ENCODE data around the gene SETD1A.
"Not testable (repeated sequence)": the region's sequence is repeated elsewhere in the genome, so short reads cannot be mapped to it uniquely, and the experiment has no call there.

The SETD1A gene

DNA sequence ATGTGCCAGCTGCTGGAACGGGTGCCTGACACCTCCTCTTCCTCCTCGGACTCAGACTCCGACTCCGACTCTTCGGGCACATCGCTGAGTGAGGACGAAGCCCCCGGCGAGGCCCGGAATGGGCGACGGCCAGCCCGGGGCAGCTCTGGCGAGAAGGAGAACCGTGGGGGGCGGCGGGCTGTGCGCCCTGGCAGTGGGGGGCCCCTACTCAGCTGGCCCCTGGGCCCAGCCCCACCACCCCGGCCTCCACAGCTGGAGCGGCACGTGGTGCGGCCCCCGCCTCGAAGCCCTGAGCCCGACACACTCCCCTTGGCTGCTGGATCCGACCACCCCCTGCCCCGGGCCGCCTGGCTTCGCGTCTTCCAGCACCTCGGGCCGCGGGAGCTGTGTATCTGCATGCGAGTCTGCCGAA lies 27.4 kb upstream of the SETD1A start:
- DNase-seq: no peak

- no peak for DNase-seq
Measured at GRCh38 chr16:30931068-30931650, 26.4 kb upstream of the SETD1A start.

DNA sequence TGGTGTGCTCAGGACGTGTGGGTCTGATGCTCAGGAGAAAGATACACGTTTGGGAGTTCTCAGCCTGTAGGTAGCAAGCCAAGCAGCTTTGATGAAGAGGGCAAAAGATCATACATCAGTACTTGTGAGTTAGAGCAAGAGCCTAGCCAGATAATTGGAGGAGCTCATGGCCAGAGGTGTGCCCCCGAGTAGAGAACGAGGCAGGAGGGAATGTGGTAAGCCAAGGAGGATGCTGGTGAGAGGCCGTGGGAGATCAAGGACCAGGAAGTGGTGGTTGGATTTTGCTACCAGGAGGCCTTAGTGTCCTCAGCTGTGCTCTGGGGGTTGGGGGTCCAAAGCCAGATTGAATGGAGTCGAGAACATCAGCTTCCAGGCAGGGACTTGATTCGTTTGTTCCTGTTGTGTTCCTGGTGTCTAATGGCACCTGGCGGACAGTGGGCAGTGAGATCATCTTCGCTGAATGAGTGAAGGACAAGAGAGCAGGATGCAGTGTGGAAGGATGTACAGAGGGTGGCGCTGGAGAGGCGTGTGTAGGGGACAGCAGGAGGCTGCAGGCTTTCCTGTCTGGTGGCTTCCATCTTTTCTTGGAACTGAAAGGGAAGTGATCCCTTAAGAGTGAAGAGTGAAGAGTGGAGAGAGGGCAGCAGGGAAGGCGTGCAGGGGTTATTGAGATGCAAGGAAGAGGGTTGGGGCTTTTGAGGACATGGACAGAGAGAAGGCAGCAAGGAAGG lies 22.6 kb upstream of the SETD1A start:
- DNase-seq: no peak

GRCh38 chr16:30937692-30938091 lies 19.9 kb upstream of the SETD1A start:
- no peak for DNase-seq

- DNase-seq: not testable (repeated sequence)
Measured at GRCh38 chr16:30939571-30939970, 18.0 kb upstream of the SETD1A start.

DNA sequence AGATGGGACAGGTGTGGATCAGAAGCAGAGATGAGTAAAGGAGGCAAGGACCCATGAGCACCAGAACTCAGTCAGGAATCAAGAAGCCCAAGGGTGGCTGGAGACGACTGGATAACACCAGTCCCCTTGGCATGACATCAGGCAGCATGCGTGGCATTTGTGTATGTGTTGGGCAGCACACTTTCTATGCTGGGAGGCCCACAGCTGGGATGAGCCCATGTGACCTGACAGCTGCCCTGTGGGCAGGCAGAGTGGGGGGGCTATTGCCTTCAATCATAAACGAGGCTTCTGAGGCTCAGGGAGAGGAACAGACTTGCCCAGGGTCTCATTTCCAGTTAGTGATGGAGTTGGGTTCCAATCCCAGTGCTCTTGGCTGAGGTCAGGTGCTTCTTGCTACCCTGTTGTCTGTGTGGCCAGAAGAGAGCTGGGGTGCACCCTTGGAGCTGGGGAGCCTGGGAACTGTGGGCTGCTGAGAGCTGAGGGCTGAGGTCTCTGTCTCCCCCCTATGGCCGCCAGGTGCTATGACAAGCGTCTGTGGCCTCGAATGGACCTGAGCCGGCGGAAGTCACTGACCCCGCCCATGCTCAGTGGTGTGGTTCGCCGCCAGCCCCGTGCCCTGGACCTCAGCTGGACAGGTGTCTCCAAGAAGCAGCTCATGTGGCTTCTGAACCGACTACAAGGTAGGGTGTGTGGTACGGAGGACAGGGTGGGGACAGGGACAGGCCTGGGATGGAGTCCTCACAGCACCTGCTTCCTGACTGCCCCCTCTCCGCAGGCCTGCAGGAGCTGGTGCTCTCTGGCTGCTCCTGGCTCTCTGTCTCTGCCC lies 15.7 kb upstream of the SETD1A start:
- peak; percentile 25 for DNase-seq

- no peak for DNase-seq
Measured at GRCh38 chr16:30942426-30942806, 15.1 kb upstream of the SETD1A start.

GRCh38 chr16:30944352-30944751 lies 13.2 kb upstream of the SETD1A start:
- no peak for DNase-seq

- DNase-seq: no peak
Measured at GRCh38 chr16:30946671-30947540, 10.6 kb upstream of the SETD1A start.

DNA sequence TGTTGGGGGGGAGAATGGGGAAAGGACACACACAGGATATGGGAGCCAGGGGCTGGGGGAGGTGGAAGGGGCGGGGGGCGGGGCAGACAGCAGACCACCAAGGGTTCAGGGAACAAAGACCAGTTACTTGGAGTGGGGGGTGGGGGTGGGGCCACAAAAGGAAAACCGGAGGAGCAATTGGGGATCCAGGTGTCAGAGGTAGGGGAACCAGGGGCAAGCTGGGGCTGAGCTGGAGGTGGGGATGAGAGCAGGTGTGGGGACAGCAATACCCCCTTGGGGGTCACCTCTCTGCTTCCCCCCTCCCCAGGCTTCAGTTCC lies 10.1 kb upstream of the SETD1A start:
- no peak for DNase-seq

DNA sequence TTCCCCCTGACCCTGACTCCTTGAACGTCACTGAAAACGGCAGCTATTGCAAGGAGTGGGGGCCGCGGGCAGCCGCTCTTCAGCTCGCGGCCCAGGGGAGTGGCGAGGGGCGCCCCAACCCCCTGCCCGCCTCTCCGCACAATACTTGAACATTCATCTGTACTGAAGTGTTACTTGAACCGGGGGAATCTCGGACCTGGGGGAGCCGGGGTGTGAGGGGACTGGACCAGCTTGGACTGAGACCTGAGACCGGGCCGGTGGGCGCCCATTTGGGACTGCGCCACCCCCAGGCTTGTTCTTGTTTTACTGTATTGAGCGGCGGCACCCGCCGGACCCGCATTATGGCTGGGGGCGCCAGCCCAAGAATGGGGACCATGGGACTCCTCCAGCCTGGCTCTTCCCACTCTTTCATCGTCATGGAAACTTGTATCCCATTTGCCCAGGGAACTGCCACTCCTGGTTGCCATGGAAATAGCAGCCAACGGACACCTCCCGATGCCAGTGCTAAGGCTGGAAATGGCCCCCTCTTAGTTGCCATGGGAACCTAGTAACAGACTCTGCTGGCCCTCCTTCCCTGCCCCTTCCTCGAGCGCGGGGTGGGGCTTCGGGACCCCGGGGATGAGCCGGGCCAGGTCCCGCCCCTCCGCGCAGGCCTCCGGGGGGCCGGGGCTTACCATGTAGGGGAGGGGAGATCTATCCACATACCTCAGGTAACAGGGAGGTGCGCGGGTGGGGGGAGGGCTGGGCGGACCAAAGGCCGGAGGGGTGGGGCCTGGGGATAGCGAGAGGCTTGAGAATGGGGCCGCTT lies 9.5 kb upstream of the SETD1A start:
- DNase-seq: peak; percentile 84 to 95

DNA sequence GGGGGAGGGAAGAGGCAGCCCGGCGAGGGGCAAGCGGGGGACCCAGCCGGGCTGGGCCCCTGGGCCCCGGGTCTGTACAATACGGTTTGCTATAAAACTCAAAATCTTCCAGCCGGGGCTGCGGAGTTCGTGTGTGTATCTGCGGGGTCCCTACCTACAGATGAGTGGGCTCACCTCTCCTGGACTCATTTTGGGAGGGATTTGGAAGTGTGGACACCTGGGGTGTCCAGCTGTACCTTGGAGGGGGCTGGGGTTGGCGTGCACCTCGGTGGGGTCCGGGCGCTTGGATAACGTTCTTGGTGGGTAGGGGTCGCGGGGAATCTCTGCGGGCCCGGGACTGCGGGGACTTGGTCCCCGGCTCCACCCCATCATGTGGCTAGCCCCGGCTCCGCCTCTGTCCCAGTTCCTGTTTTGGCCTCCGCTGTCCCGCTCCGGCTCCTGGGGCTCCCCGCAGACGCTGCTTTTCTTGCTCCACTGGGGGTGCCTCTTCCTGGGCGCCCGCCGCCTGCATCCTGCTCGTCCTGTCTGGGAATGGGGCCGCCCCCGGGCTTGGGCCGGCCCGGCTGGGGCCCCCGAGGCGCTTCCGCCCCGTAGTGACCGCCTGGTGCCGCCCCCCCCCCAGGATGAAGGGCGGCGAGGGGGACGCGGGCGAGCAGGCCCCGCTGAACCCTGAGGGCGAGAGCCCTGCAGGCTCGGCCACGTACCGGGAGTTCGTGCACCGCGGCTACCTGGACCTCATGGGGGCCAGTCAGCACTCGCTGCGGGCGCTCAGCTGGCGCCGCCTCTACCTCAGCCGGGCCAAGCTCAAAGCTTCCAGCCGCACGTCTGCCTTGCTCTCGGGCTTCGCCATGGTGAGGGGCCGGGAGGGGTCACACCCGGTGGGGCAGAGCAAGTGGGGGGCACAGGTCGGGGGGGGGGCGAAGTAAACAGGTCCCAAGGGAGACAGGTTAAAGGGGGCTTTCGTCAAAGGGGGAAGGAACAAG lies 8.6 kb upstream of the SETD1A start, which contains the start of gene ORAI3:
Gene ORAI3, plus strand, starts transcription at position 402 of the 983 bp plus-strand sequence. Its CDS starts 222 bp downstream, at position 624.
- peak; percentile 55 to 64 for DNase-seq

GRCh38 chr16:30949650-30950515 lies 7.7 kb upstream of the SETD1A start:
- DNase-seq: peak in 1 of 2 donors; percentile 15

DNA sequence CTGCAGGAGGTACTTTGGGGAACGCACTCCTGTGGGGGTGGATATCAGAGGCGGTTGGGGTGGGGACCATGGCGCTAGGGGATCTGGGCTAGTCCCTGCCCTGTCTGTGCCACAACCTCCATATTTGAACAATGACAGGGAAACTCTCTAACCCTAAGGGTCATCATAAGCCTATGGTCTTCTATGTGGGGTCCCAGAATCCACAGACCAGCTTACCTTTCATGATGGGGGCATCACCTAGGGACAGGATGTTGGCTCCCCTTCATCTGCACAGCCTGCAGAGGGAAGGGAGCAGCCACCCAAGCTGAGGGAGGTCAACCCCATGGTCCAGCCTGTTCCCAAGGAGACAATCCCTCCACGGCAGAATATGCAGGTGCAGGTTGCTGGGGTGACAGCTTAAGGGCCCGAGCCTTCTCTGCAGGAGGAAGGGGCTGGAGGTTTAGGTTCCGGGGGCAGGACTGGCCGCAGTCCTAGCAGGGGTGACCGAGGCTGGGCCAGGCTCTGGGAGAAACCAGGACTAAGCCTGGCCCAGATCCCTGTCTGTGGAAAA lies 7.0 kb upstream of the SETD1A start:
- no peak for DNase-seq

DNA sequence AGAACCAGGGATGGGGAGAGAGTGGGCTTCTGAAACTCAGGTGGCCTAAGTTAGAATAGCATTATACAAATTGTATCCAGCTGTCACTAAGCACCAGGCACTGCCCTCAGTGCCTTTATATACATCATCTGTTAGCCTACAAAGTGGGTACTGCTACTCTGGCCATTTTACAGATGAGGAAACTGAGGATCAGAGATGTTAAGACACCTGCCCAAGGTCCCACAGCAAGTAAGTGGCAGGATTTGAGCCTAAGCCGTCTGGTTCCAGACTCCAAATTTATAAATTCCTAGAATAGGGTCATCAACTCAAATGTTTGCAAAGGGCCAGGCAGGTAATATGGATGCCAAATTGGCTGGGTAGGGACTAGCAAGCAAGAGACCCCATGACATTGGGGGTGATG lies 6.4 kb upstream of the SETD1A start:
- DNase-seq: no peak

DNA sequence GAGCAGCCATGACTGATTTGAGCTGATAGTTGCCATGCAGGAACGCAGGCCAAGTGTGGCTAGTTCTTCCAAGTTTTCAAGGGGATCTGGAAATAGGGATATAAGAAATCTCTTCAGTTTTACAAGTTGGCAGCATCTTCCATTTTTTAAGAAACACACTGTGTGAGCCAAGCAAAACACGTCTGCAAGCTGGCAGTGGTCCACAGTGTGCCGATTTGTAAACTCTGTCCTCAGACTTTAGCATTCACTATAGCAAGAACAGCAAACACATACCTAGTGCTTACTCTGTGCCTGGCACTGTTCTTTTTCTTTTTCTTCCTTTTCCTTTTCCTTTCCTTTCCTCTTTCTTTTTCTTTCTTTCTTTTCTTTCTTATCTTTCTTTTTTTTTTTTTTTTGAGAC lies 5.8 kb upstream of the SETD1A start:
- DNase-seq: no peak

DNA sequence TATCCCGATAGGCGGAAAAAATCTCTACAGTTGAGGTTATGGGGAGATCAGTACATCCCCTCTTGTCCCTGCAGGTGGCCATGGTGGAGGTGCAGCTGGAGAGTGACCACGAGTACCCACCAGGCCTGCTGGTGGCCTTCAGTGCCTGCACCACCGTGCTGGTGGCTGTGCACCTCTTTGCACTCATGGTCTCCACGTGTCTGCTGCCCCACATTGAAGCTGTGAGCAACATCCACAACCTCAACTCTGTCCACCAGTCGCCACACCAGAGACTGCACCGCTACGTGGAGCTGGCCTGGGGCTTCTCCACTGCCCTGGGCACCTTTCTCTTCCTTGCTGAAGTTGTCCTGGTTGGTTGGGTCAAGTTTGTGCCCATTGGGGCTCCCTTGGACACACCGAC lies 4.4 kb upstream of the SETD1A start:
- DNase-seq: no peak

GRCh38 chr16:30953511-30954124 lies 3.9 kb upstream of the SETD1A start:
- DNase-seq: peak; percentile 13 to 37

DNA sequence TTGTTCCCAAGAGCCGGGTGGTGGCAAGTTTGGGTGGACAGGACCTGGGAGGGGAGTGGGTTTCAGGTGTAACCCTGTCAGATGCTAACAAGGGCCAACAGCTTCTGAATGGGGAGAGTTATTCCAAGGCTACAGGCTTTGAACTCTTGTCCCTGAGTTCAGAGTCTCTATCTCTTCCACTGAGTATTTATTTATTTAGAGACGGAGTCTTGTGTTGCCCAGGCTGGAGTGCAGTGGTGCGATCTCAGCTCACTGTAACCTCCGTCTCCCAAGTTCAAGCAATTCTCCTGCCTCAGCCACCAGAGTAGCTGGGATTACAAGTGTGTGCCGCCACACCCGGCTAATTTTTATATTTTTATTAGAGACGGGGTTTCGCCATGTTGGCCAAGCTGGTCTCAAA lies 2.6 kb upstream of the SETD1A start:
- no peak for DNase-seq

All from hippocampal formation (tissue), 2 donors.